ENCODE results near the gene LMO4. TPM values are rescaled to one million over a fixed set of nuclear protein-coding genes. Genes with fewer than 3 reads are reported as not detected.

The LMO4 gene
- total and polyA plus RNA-seq, 8 donors: 10.5 to 35.1 (median 21.2) TPM

- intact Hi-C loops (cut with DNase I): no loop called here
- no peak for ATAC-seq
- Histone ChIP-seq H3K9me3 (no peaks in the 10 kb centered on the region), H3K27me3 (no peaks in the 10 kb centered on the region), H3K27ac (no peak overlapping the region), H3K4me3 (no peak overlapping the region), H3K4me1 (no peaks in the 10 kb centered on the region), H3K36me3 (no peaks in the 10 kb centered on the region)
- no peak for DNase-seq
- TF ChIP-seq, protein P1, sequence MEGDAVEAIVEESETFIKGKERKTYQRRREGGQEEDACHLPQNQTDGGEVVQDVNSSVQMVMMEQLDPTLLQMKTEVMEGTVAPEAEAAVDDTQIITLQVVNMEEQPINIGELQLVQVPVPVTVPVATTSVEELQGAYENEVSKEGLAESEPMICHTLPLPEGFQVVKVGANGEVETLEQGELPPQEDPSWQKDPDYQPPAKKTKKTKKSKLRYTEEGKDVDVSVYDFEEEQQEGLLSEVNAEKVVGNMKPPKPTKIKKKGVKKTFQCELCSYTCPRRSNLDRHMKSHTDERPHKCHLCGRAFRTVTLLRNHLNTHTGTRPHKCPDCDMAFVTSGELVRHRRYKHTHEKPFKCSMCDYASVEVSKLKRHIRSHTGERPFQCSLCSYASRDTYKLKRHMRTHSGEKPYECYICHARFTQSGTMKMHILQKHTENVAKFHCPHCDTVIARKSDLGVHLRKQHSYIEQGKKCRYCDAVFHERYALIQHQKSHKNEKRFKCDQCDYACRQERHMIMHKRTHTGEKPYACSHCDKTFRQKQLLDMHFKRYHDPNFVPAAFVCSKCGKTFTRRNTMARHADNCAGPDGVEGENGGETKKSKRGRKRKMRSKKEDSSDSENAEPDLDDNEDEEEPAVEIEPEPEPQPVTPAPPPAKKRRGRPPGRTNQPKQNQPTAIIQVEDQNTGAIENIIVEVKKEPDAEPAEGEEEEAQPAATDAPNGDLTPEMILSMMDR (IDR thresholded peaks at IDR 0.05): no peak
- FAIRE-seq: no peak
- WGBS, 2 donors: 81 to 88% methylated on average over 2 of the region's 2 CpGs
Measured at GRCh38 chr1:87362834-87363426, 34.2 kb downstream of the LMO4 start.

DNA sequence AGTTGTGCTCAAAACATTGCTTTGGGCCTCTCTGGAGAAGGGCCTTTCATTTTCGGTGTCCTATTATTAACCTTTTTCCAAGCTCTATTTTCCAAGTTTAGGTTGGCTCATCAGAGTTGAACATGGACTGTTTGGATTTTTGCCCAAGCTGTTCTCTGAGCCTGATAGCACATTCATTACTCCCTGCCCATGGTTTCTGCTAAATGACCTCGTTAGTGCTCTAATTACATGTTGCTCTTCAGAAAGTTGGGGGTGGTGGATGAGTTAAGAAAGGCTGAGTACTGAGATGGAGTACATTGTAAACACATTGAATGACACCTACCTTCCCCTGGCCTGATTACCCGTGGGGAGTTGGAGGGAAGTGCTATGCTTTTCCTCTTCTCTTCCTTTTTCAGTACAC, 38.9 kb downstream of the LMO4 start:
- no peaks in the 10 kb centered on the region for H3K4me1 ChIP-seq
- FAIRE-seq (no peak), ATAC-seq (no peak), DNase-seq (no peak)
- H3K4me3 ChIP-seq: no peak overlapping the region
- no peak overlapping the region for H3K27ac ChIP-seq
- H3K36me3 ChIP-seq: no peaks in the 10 kb centered on the region
- intact Hi-C loops (cut with DNase I): no loop called here
- no peaks in the 10 kb centered on the region for H3K9me3 ChIP-seq
- 56% methylated on average over 3 of the region's 3 CpGs for WGBS, 2 donors
- TF ChIP-seq, protein P1 (IDR thresholded peaks at IDR 0.05): no peak
- no peaks in the 10 kb centered on the region for H3K27me3 ChIP-seq

DNA sequence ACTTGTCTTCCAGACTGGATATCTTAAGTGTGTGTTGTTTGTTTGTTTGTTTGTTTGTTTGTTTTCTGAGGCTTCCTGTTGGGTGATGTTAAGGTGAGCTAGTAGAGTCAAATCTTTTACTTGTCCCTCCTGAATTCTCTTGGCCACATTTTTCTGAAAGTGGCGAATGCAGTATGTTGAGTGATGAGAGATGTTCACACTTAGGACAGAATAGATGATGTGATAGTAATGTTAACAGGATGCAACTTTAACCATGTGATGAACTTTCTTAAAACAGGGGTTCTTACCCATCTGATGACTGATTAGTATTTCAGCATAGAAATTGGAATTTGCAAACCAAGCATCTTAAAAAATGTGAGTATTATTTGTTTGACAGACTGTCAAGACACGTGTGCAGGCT, 40.2 kb downstream of the LMO4 start:
- no peak overlapping the region for H3K27ac ChIP-seq
- DNase-seq (no peak), ATAC-seq (no peak), FAIRE-seq (no peak)
- WGBS, 2 donors: 87 to 90% methylated on average over 2 of the region's 2 CpGs
- intact Hi-C loops (cut with DNase I): no loop called here
- no peaks in the 10 kb centered on the region for H3K27me3 ChIP-seq
- no peaks in the 10 kb centered on the region for H3K36me3 ChIP-seq
- no peaks in the 10 kb centered on the region for H3K4me1 ChIP-seq
- TF ChIP-seq, protein P1 (IDR thresholded peaks at IDR 0.05): no peak
- no peak overlapping the region for H3K4me3 ChIP-seq
- no peaks in the 10 kb centered on the region for H3K9me3 ChIP-seq

- TF ChIP-seq, protein P1 (IDR thresholded peaks at IDR 0.05): no peak
- no peaks in the 10 kb centered on the region for H3K4me1 ChIP-seq
- no peaks in the 10 kb centered on the region for H3K9me3 ChIP-seq
- ATAC-seq: no peak
- H3K27me3 ChIP-seq: no peaks in the 10 kb centered on the region
- H3K4me3 ChIP-seq: no peak overlapping the region
- no peak for FAIRE-seq
- DNase-seq: no peak
- H3K27ac ChIP-seq: no peak overlapping the region
- intact Hi-C loops (cut with DNase I): no loop called here
- no peaks in the 10 kb centered on the region for H3K36me3 ChIP-seq
- WGBS, 2 donors: 79 to 82% methylated on average over 3 of the region's 3 CpGs
Measured at GRCh38 chr1:87369736-87370478, 41.2 kb downstream of the LMO4 start.

DNA sequence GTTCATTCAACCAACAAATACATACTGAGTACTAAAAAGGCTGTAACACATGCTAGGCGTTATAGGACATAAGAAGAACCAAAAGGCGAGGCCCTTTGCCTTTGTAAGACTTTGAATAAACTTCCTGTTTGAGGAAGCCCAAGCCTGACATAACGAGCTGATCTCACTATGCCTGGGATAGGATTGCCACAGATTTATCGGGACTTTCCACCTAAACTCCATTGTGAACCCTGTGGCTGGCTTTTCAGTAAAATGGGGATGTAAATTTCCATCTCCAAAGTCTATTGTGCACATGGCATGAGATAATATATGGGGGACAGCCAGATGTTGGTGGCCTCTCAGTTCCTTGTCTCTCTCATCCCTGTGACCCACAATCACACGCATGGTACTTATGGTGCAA, 41.9 kb downstream of the LMO4 start:
- no peak overlapping the region for H3K4me3 ChIP-seq
- H3K4me1 ChIP-seq: no peaks in the 10 kb centered on the region
- no peak for ATAC-seq
- no peaks in the 10 kb centered on the region for H3K27me3 ChIP-seq
- WGBS, 2 donors: 82 to 88% methylated on average over 5 of the region's 5 CpGs
- no peak for FAIRE-seq
- DNase-seq: no peak
- H3K36me3 ChIP-seq: no peaks in the 10 kb centered on the region
- intact Hi-C loops (cut with DNase I): no loop called here
- TF ChIP-seq, protein P1 (IDR thresholded peaks at IDR 0.05): no peak
- no peaks in the 10 kb centered on the region for H3K9me3 ChIP-seq
- H3K27ac ChIP-seq: no peak overlapping the region
